Kidney epithelial cell (primary cell): ENCODE results near the gene MEA1. TPM values are rescaled to one million over a fixed set of nuclear protein-coding genes. Genes with fewer than 3 reads are reported as not detected.

ENCODE experiments used
- DNase-seq: peaks from one replicate; pipeline ENCODE4 v3.0.0-alpha.2; 2010; ENCODE audit warnings: low read depth
- H3K27me3 ChIP-seq: 2 replicates; pipeline ENCODE4 v1.6.0; 2011; ENCODE audit warnings: low read length; ENCODE audit not compliant: control insufficient read depth, insufficient read depth
- H3K36me3 ChIP-seq: 2 replicates; pipeline ENCODE4 v1.5.1; 2011; ENCODE audit warnings: low read length; ENCODE audit not compliant: control insufficient read depth, insufficient read depth
- H3K4me3 ChIP-seq: 2 replicates; pipeline ENCODE4 v1.5.1; 2011; ENCODE audit warnings: low read depth, mild to moderate bottlenecking, control low read depth, low read length
- CTCF ChIP-seq: IDR thresholded peaks from 2 replicates; pipeline ENCODE4 v1.5.1; 2011; ENCODE audit warnings: mild to moderate bottlenecking, moderate library complexity, low read length, control low read depth, inconsistent platforms; ENCODE audit not compliant: insufficient read depth, poor library complexity, severe bottlenecking
- total RNA-seq: library from RNA; depleted of rRNA; stranded (reverse); fragments of >200 nt; gene quantifications from 2 replicates; pipeline ENCODE4 v1.2.3, GENCODE V29; 2015

Gene MEA1
- total RNA-seq, 1 donor from 2014 or later = 65.2 TPM

GRCh38 chr6:43013097-43013842, 476 bp downstream of the MEA1 start:
- Histone ChIP-seq H3K36me3 (peaks cover 6% of the 10 kb centered on the region), H3K4me3 (peak overlapping the region; percentile 66), H3K27me3 (no peaks in the 10 kb centered on the region)
- TF ChIP-seq CTCF = no peak
- no peak for DNase-seq

- H3K27me3 ChIP-seq = no peaks in the 10 kb centered on the region
- no peak for DNase-seq
- no peak overlapping the region for H3K4me3 ChIP-seq
- H3K36me3 ChIP-seq = peaks cover 5% of the 10 kb centered on the region
- TF ChIP-seq CTCF = no peak
These were observed 1.4 kb downstream of the MEA1 start for GRCh38 chr6:43012364-43012763.

GRCh38 chr6:43011207-43011606, 2.5 kb downstream of the MEA1 start:
- H3K27me3 ChIP-seq = no peaks in the 10 kb centered on the region
- no peak for DNase-seq
- TF ChIP-seq CTCF = no peak
- H3K36me3 ChIP-seq = peaks cover 5% of the 10 kb centered on the region
- no peak overlapping the region for H3K4me3 ChIP-seq

GRCh38 chr6:43009124-43009523, 4.6 kb downstream of the MEA1 start:
- Histone ChIP-seq H3K27me3 (no peaks in the 10 kb centered on the region), H3K4me3 (no peak overlapping the region), H3K36me3 (peaks cover 5% of the 10 kb centered on the region)
- peak; percentile 53 for TF ChIP-seq CTCF
- no peak for DNase-seq

GRCh38 chr6:43007126-43007525, 6.6 kb downstream of the MEA1 start:
- Histone ChIP-seq H3K4me3 (no peak overlapping the region), H3K36me3 (peaks cover 7% of the 10 kb centered on the region), H3K27me3 (no peaks in the 10 kb centered on the region)
- no peak for DNase-seq
- TF ChIP-seq CTCF = no peak

- no peak for TF ChIP-seq CTCF
These were observed 7.5 kb downstream of the MEA1 start for GRCh38 chr6:43006251-43006650.

More at GRCh38 chr6:43006251-43006650, 7.5 kb downstream of the MEA1 start:
- Histone ChIP-seq H3K36me3 (peaks cover 7% of the 10 kb centered on the region), H3K4me3 (no peak overlapping the region), H3K27me3 (no peaks in the 10 kb centered on the region)
- DNase-seq = no peak
